ENCODE results near the gene NPLOC4.

DNA sequence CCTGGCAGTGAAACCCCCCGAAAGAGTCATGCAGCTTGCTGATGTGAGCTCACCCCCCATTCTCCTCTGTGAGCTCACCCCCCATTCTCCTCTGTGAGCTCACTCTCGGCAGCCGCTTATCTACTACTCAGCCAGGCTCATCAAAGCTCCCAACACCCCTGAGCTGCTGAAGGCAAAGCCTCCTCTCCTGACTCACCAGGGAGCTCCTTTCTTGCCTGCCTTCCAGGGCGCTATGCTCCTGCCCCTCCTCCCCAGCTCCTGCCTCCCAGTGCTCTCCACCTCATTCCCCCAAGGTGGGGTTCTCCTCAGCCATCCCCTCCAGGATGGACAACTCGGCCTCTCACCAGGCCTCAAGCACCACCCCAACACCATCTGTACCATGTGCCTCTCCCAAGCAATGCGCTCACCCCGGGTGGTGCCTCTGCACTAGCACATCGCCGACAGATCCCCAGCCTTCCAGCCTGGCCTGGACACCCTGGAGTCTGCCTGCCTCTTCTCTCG lies 57.0 kb downstream of the NPLOC4 start:
- TF ChIP-seq, protein P1, sequence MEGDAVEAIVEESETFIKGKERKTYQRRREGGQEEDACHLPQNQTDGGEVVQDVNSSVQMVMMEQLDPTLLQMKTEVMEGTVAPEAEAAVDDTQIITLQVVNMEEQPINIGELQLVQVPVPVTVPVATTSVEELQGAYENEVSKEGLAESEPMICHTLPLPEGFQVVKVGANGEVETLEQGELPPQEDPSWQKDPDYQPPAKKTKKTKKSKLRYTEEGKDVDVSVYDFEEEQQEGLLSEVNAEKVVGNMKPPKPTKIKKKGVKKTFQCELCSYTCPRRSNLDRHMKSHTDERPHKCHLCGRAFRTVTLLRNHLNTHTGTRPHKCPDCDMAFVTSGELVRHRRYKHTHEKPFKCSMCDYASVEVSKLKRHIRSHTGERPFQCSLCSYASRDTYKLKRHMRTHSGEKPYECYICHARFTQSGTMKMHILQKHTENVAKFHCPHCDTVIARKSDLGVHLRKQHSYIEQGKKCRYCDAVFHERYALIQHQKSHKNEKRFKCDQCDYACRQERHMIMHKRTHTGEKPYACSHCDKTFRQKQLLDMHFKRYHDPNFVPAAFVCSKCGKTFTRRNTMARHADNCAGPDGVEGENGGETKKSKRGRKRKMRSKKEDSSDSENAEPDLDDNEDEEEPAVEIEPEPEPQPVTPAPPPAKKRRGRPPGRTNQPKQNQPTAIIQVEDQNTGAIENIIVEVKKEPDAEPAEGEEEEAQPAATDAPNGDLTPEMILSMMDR (IDR thresholded peaks at IDR 0.05 in 2 of 3, conservative IDR thresholded peaks at IDR 0.05 in 1 of 3; ENCODE audit: insufficient read depth in 2 of 3, low read depth in 1 of 3, low read length in 3 of 3), result no peak
- TF ChIP-seq XRCC4 (IDR thresholded peaks at IDR 0.05; ENCODE audit: extremely low read depth, insufficient read depth, insufficient read length) (no peak), GTF2A2 (tag; IDR thresholded peaks at IDR 0.05) (no peak)

All from K562 (cell line).